SU-DHL-6 (cell line): ENCODE results near the gene SH2D1B.
"Not testable (repeated sequence)": the region's sequence is repeated elsewhere in the genome, so short reads cannot be mapped to it uniquely, and the experiment has no call there.

ENCODE experiments used
- CTCF ChIP-seq: fragments of 200-600 bp; sonication (generic); IDR thresholded peaks from one replicate; pipeline ENCODE4 v1.5.1; 2017; ENCODE audit warnings: antibody characterized with exemption, mild to moderate bottlenecking, low read length, moderate library complexity; ENCODE audit not compliant: insufficient read depth, poor library complexity, severe bottlenecking
- EZH2phosphoT487 ChIP-seq: fragments of 200-600 bp; sonication (generic), shearing (Covaris generic); conservative IDR thresholded peaks from 2 replicates; pipeline ENCODE4 v1.6.1; 2018; ENCODE audit warnings: mild to moderate bottlenecking, antibody characterized with exemption, low read length, moderate library complexity, mixed read lengths

- TF ChIP-seq CTCF, EZH2phosphoT487: not testable (repeated sequence)
Measured at GRCh38 chr1:162454361-162454760, 42.4 kb upstream of the SH2D1B start.
